ENCODE measurements around the gene LBH. TPM values are rescaled to one million over a fixed set of nuclear protein-coding genes. Genes with fewer than 3 reads are reported as not detected.
A peak's percentile ranks its signal among the peaks of the same experiment; 100 is the strongest.

Gene LBH
- total RNA-seq (21.4 TPM), polyA plus RNA-seq (ENCODE audit: insufficient read depth in 1 of 8, insufficient read length in 8 of 8, low replicate concordance in 1 of 8) (10 to 100 TPM; 24.9 to 32.9 (median 30.1) TPM)
- long read RNA-seq, donor 1, partial matches to known transcripts, result 0 of 3 reads
- long read RNA-seq, donor 1, other reads (novel, unspliced or antisense), result 0 of 3 reads
- long read RNA-seq, donor 2, partial matches to known transcripts, result 0 of 3 reads
- long read RNA-seq, donor 2, other reads (novel, unspliced or antisense), result 0 of 3 reads
- long read RNA-seq, donor 3, transcript LBH-201 (3 exons, 3,095 nt), result major isoform, 21 of 23 reads
- long read RNA-seq, donor 3, partial matches to known transcripts, result 0 of 23 reads
- long read RNA-seq, donor 3, other reads (novel, unspliced or antisense), result 0 of 23 reads
- long read RNA-seq, donor 4, transcript LBH-201 (3 exons, 3,095 nt), result major isoform, 8 of 8 reads
- long read RNA-seq, donor 4, partial matches to known transcripts, result 0 of 8 reads
- long read RNA-seq, donor 4, other reads (novel, unspliced or antisense), result 0 of 8 reads
- long read RNA-seq, donor 5, transcript LBH-201 (3 exons, 3,095 nt), result major isoform, 23 of 146 reads
- long read RNA-seq, donor 5, partial matches to known transcripts, result 120 of 146 reads
- long read RNA-seq, donor 5, other reads (novel, unspliced or antisense), result 0 of 146 reads
- long read RNA-seq, donor 6, transcript LBH-201 (3 exons, 3,095 nt), result major isoform, 27 of 30 reads
- long read RNA-seq, donor 6, partial matches to known transcripts, result 0 of 30 reads
- long read RNA-seq, donor 6, other reads (novel, unspliced or antisense), result 0 of 30 reads
- long read RNA-seq, donor 7, transcript LBH-201 (3 exons, 3,095 nt), result major isoform, 16 of 16 reads
- long read RNA-seq, donor 7, partial matches to known transcripts, result 0 of 16 reads
- long read RNA-seq, donor 7, other reads (novel, unspliced or antisense), result 0 of 16 reads
- long read RNA-seq, donor 8, transcript LBH-201 (3 exons, 3,095 nt), result major isoform, 7 of 7 reads
- long read RNA-seq, donor 8, partial matches to known transcripts, result 0 of 7 reads
- long read RNA-seq, donor 8, other reads (novel, unspliced or antisense), result 0 of 7 reads
- long read RNA-seq, donor 9, transcript LBH-201 (3 exons, 3,095 nt), result major isoform, 10 of 63 reads
- long read RNA-seq, donor 9, partial matches to known transcripts, result 52 of 63 reads
- long read RNA-seq, donor 9, other reads (novel, unspliced or antisense), result 0 of 63 reads
- long read RNA-seq, donor 10, transcript LBH-201 (3 exons, 3,095 nt), result major isoform, 20 of 21 reads
- long read RNA-seq, donor 10, partial matches to known transcripts, result 0 of 21 reads
- long read RNA-seq, donor 10, other reads (novel, unspliced or antisense), result 0 of 21 reads
- long read RNA-seq, donor 11, transcript LBH-201 (3 exons, 3,095 nt), result major isoform, 14 of 55 reads
- long read RNA-seq, donor 11, partial matches to known transcripts, result 39 of 55 reads
- long read RNA-seq, donor 11, other reads (novel, unspliced or antisense), result 0 of 55 reads

DNA sequence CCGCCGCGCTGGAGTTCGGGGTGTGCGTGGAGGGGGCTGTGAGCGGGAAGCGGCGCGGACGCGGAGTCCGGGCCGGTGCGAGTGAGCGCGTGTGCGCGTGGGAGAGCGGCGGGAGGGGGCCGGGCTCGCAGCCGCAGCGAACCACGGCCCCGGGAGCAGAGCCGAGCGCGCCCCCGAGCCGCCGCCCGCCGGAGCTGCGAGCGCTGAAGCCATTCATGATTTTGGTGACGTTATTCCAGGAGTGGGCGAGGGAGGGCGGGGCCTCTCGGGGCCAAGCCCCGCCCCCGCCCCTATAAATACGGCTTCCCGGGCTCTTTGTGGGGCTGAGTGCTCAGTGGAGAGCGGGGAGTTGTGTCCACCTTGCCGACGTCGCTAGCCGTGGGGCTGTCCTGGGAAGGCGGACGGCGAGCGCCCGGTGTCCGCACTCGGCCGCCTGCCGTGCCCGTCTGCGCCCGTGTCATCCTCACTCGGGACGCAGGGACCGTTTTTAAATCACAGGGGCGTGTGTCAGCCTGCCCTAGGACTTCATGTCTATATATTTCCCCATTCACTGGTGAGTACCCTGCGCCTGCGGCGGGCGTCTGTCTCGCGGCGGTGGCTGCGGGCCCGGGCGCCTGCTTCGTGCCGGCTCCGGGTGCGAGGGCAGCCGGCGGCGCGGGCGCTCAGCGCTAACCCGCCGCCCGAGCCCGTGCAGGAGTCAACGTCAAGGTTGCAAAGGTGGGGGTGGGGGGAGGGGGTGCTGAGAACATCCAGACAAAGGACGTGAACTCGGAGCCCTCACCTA is at the start of gene LBH:
LBH (plus strand) TSS at position 323 of the 784 bp plus-strand sequence; CDS start at position 528, 205 bp downstream.
- under 1% methylated on average over 87 of the region's 92 CpGs for WGBS (ENCODE audit: insufficient coverage)
- Histone ChIP-seq H3K27me3 (ENCODE audit: control insufficient read depth, insufficient read depth, low read length) (peaks cover 8% of the 10 kb centered on the region), H3K9me3 (replicated peaks; ENCODE audit: control insufficient read depth, low read depth, low read length) (no peaks in the 10 kb centered on the region), H3K27ac (ENCODE audit: low read length) (peak within 1 kb of the TSS; percentile 88), H3K4me1 (ENCODE audit: control insufficient read depth, insufficient read depth, low read length) (peaks cover 38% of the 10 kb centered on the region), H3K4me3 (ENCODE audit: low read length) (peak within 1 kb of the TSS; percentile 75), H3K36me3 (ENCODE audit: control insufficient read depth, insufficient read depth, low read length) (peaks cover 19% of the 10 kb centered on the region)
- peak; percentile 95 for DNase-seq

DNA sequence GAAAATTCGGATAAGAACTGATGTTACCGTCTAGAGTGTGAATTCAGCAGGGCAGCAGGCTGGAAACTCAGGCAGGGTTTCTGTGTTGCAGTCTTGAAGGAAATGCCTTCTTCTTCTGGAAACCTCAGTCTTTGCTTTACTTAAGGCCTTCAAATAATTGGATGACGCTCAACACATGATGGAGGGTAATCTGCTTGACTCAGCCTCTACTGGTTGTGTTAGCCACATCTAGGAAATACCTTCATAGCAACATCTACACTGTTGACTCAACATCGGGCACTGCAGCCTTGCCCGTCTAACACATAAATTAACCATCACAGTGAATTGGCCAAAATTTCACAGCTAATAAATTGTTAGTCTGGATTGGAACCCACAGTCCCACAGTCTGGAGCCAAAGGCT is 47.3 kb upstream of the LBH start:
- Histone ChIP-seq H3K27ac (ENCODE audit: low read length) (no peak overlapping the region), H3K27me3 (ENCODE audit: control insufficient read depth, insufficient read depth, low read length) (peaks cover 2% of the 10 kb centered on the region), H3K4me1 (ENCODE audit: control insufficient read depth, insufficient read depth, low read length) (peaks cover 5% of the 10 kb centered on the region), H3K36me3 (ENCODE audit: control insufficient read depth, insufficient read depth, low read length) (no peaks in the 10 kb centered on the region), H3K4me3 (ENCODE audit: low read length) (no peak overlapping the region), H3K9me3 (replicated peaks; ENCODE audit: control insufficient read depth, low read depth, low read length) (no peaks in the 10 kb centered on the region)
- no peak for DNase-seq
- WGBS (ENCODE audit: insufficient coverage), result 96% methylated on average over 2 of the region's 5 CpGs

DNA sequence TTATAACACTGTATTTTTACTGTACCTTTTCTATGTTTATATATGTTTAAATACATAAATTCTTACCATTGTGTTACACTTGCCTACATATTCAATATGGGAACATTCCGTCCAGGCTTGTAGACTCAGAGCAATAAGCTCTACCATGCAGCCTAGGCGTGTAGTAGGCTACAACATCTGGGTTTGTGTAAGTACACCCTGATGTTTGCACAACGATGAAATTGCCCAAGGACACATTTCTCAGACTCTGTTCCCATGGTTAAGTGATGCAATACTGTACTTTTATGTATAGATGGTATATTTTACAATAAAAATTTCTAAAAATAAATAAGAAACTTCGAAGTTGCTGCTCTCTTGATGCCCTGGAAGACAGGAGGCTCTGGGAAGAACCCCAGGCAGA is 46.2 kb upstream of the LBH start:
- Histone ChIP-seq H3K27me3 (ENCODE audit: control insufficient read depth, insufficient read depth, low read length) (peaks cover 2% of the 10 kb centered on the region), H3K36me3 (ENCODE audit: control insufficient read depth, insufficient read depth, low read length) (no peaks in the 10 kb centered on the region), H3K4me3 (ENCODE audit: low read length) (no peak overlapping the region), H3K27ac (ENCODE audit: low read length) (no peak overlapping the region), H3K9me3 (replicated peaks; ENCODE audit: control insufficient read depth, low read depth, low read length) (no peaks in the 10 kb centered on the region), H3K4me1 (ENCODE audit: control insufficient read depth, insufficient read depth, low read length) (no peaks in the 10 kb centered on the region)
- no CpG with 5 or more reads among the region's 4 CpGs for WGBS (ENCODE audit: insufficient coverage)
- DNase-seq, result no peak

DNA sequence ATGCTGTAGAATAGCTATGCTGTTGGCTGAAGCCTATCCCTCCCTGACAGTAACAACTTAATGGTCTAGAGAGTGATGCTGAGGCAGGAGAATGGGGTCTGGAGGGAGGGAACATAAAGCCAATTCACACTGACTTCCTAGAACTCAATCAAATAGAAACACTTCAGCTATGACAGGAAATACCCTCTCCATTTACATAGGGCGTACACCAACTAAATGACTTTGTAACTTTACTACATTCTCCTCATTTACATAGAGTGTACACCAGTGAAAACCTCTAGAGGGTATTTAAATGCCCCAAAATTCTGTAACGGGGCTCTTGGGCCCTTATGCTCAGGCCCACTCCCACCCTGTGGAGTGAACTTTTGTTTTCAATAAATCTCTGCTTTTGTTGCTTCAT is 43.0 kb upstream of the LBH start:
- peaks cover 2% of the 10 kb centered on the region for H3K27me3 ChIP-seq (ENCODE audit: control insufficient read depth, insufficient read depth, low read length)
- DNase-seq, result no peak
- no peaks in the 10 kb centered on the region for H3K9me3 ChIP-seq (replicated peaks; ENCODE audit: control insufficient read depth, low read depth, low read length)
- H3K4me1 ChIP-seq (ENCODE audit: control insufficient read depth, insufficient read depth, low read length), result no peaks in the 10 kb centered on the region
- H3K36me3 ChIP-seq (ENCODE audit: control insufficient read depth, insufficient read depth, low read length), result no peaks in the 10 kb centered on the region
- H3K4me3 ChIP-seq (ENCODE audit: low read length), result no peak overlapping the region
- WGBS (ENCODE audit: insufficient coverage), result no CpG with 5 or more reads among the region's 2 CpGs
- H3K27ac ChIP-seq (ENCODE audit: low read length), result no peak overlapping the region

DNA sequence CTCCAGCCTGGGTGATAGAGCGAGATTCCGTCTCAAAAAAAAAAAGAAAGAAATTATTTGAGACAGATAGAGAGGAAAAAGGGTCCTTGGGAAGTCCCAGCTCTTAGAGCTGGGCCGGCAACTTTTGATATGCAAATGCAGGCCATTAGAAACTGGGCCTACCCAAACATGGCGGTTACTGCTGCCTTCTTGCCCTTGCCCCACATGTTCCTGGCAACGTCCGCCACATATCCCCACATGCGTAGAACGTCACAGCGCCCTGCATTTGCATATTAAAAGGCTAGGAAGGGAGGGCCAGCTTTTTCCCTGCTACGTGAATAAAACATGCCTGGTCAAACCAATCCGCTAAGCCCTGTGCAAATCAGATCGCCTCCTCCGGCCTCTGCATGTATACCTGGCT is 40.7 kb upstream of the LBH start:
- DNase-seq, result no peak
- H3K4me1 ChIP-seq (ENCODE audit: control insufficient read depth, insufficient read depth, low read length), result no peaks in the 10 kb centered on the region
- no peaks in the 10 kb centered on the region for H3K36me3 ChIP-seq (ENCODE audit: control insufficient read depth, insufficient read depth, low read length)
- H3K4me3 ChIP-seq (ENCODE audit: low read length), result no peak overlapping the region
- peaks cover 2% of the 10 kb centered on the region for H3K27me3 ChIP-seq (ENCODE audit: control insufficient read depth, insufficient read depth, low read length)
- WGBS (ENCODE audit: insufficient coverage), result 84% methylated on average over 13 of the region's 13 CpGs
- no peak overlapping the region for H3K27ac ChIP-seq (ENCODE audit: low read length)
- no peaks in the 10 kb centered on the region for H3K9me3 ChIP-seq (replicated peaks; ENCODE audit: control insufficient read depth, low read depth, low read length)

DNA sequence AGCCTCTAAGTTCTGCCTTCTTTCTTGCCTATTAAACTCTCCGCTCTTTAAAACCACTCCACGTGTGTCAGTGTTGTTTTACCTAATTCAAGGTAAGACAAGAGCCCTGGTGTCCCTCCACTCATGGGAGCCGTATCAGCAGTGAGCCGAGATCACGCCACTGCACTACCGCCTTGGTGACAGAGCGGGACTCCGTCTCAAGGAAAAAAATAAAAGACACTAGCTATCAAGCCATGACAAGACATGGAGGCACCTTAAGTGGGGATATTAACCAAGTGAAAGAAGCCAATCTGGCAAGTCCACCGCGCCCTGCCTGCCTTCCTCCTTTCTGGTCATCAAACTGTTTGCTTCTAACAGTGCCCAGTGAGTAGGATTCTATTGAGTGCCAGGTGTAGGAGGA is 40.2 kb upstream of the LBH start:
- Histone ChIP-seq H3K4me3 (ENCODE audit: low read length) (no peak overlapping the region), H3K36me3 (ENCODE audit: control insufficient read depth, insufficient read depth, low read length) (no peaks in the 10 kb centered on the region), H3K9me3 (replicated peaks; ENCODE audit: control insufficient read depth, low read depth, low read length) (no peaks in the 10 kb centered on the region), H3K4me1 (ENCODE audit: control insufficient read depth, insufficient read depth, low read length) (no peaks in the 10 kb centered on the region), H3K27ac (ENCODE audit: low read length) (no peak overlapping the region), H3K27me3 (ENCODE audit: control insufficient read depth, insufficient read depth, low read length) (peaks cover 2% of the 10 kb centered on the region)
- WGBS (ENCODE audit: insufficient coverage), result 94% methylated on average over 9 of the region's 10 CpGs
- DNase-seq, result no peak

DNA sequence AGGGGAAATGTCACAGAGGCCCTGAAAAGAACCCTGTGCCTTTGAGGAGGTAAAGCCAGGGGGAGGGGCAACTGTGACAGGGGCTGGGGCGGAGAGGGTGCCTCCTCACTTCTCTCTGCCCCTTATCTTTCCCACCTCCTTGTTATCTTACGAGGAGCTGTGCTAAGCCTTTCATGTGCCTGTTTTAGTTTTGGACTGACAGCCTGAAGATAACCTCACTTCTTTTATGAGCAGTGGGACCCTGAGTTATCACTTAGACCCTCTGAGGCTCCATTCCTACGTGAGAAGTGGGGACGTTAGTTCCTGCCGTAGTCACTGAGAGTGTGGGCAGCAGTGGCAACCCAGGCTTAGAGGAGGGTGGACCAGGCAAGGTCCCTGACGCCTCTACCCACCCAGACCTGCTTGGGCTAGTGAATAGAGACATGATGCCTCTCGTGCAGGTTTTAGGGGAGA is 39.5 kb upstream of the LBH start:
- 63% methylated on average over 2 of the region's 7 CpGs for WGBS (ENCODE audit: insufficient coverage)
- Histone ChIP-seq H3K27me3 (ENCODE audit: control insufficient read depth, insufficient read depth, low read length) (peaks cover 2% of the 10 kb centered on the region), H3K36me3 (ENCODE audit: control insufficient read depth, insufficient read depth, low read length) (no peaks in the 10 kb centered on the region)

DNA sequence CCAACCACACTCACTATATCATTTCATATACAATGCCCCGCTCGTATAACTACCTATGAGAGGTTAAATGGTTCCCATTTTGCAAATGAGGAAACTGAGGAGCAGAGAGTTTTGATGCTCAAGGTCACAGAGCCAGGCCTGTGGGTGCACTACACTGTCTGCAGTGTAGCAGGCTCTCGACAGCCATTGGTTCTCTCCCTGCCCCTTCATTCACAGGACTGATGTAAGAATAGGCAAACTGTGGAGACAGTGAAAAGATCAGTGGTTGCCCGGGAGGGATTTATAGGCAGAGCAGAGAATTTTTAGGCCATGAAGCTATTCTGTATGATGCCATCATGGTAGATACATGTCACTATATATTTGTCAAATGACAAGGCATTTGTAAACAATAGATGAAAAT is 39.0 kb upstream of the LBH start:
- Histone ChIP-seq H3K27ac (ENCODE audit: low read length) (no peak overlapping the region), H3K27me3 (ENCODE audit: control insufficient read depth, insufficient read depth, low read length) (no peaks in the 10 kb centered on the region), H3K36me3 (ENCODE audit: control insufficient read depth, insufficient read depth, low read length) (no peaks in the 10 kb centered on the region), H3K4me3 (ENCODE audit: low read length) (no peak overlapping the region), H3K4me1 (ENCODE audit: control insufficient read depth, insufficient read depth, low read length) (no peaks in the 10 kb centered on the region), H3K9me3 (replicated peaks; ENCODE audit: control insufficient read depth, low read depth, low read length) (no peaks in the 10 kb centered on the region)
- no peak for DNase-seq
- WGBS (ENCODE audit: insufficient coverage), result no CpG with 5 or more reads among the region's 4 CpGs

More for the DNA sequence above, 39.5 kb upstream of the LBH start:
- H3K4me3 ChIP-seq (ENCODE audit: low read length), result no peak overlapping the region
- no peaks in the 10 kb centered on the region for H3K9me3 ChIP-seq (replicated peaks; ENCODE audit: control insufficient read depth, low read depth, low read length)
- H3K27ac ChIP-seq (ENCODE audit: low read length), result no peak overlapping the region
- H3K4me1 ChIP-seq (ENCODE audit: control insufficient read depth, insufficient read depth, low read length), result no peaks in the 10 kb centered on the region
- DNase-seq, result no peak

DNA sequence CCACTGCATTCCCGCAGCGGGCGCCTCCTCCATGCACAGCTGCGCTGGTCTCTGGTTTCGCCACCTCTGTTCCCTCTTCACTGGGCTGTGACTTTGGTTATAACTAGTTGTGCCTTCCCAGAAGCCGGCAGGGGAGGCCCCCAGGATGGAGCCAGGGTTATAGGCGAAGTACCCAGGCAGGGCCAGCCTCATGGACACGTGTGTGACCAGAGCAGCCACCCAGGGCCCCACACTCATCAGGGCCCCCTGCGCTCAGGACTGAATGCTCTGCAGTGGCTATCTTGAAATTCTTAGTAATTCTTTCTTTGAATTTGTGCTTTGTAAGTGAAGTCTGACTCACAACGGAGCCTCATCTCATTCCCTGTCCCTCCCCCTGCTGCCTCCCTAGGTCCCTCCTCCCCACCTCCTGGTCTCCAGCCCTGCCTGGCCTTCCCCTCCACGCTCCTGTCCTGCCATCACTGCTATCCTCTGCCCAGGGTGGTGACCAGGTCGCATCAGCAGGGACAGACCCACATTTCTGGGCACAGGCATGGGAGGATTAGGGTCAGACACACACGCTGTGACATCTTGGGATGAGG is 38.1 kb upstream of the LBH start:
- no peak overlapping the region for H3K4me3 ChIP-seq (ENCODE audit: low read length)
- no peak overlapping the region for H3K27ac ChIP-seq (ENCODE audit: low read length)
- no peaks in the 10 kb centered on the region for H3K4me1 ChIP-seq (ENCODE audit: control insufficient read depth, insufficient read depth, low read length)
- no peaks in the 10 kb centered on the region for H3K36me3 ChIP-seq (ENCODE audit: control insufficient read depth, insufficient read depth, low read length)
- DNase-seq, result no peak
- no peaks in the 10 kb centered on the region for H3K9me3 ChIP-seq (replicated peaks; ENCODE audit: control insufficient read depth, low read depth, low read length)
- H3K27me3 ChIP-seq (ENCODE audit: control insufficient read depth, insufficient read depth, low read length), result no peaks in the 10 kb centered on the region
- 79% methylated on average over 7 of the region's 13 CpGs for WGBS (ENCODE audit: insufficient coverage)

All from muscle of leg (tissue), 16 donors.